Ovary (tissue), 3 donors: ENCODE measurements around the gene PPFIBP2.
"Not testable (repeated sequence)": the region's sequence is repeated elsewhere in the genome, so short reads cannot be mapped to it uniquely, and the experiment has no call there.

Source experiments
- POLR2A ChIP-seq: fragments of 450-650 bp; IDR thresholded peaks from one replicate; pipeline ENCODE4 v1.6.1; 2017; ENCODE audit warnings: antibody characterized with exemption, mild to moderate bottlenecking, moderate library complexity
- TF ChIP-seq, protein P1 (sequence below), 3 donors: fragments of 450-650 bp in 2 of 3; fragments of 200-600 bp in 1 of 3; IDR thresholded peaks; one replicate each; pipeline versions ENCODE4 v1.5.1 to v1.8.0; 2016 to 2022; ENCODE audit warnings: antibody characterized with exemption in 3 of 3, mild to moderate bottlenecking in 1 of 3
- donor health status: DM: no; HTN: no; CAD: no.

GRCh38 chr11:7517743-7518142 is 3.9 kb downstream of the PPFIBP2 start:
- TF ChIP-seq, protein P1, sequence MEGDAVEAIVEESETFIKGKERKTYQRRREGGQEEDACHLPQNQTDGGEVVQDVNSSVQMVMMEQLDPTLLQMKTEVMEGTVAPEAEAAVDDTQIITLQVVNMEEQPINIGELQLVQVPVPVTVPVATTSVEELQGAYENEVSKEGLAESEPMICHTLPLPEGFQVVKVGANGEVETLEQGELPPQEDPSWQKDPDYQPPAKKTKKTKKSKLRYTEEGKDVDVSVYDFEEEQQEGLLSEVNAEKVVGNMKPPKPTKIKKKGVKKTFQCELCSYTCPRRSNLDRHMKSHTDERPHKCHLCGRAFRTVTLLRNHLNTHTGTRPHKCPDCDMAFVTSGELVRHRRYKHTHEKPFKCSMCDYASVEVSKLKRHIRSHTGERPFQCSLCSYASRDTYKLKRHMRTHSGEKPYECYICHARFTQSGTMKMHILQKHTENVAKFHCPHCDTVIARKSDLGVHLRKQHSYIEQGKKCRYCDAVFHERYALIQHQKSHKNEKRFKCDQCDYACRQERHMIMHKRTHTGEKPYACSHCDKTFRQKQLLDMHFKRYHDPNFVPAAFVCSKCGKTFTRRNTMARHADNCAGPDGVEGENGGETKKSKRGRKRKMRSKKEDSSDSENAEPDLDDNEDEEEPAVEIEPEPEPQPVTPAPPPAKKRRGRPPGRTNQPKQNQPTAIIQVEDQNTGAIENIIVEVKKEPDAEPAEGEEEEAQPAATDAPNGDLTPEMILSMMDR (IDR thresholded peaks at IDR 0.05) = not testable (repeated sequence)
- not testable (repeated sequence) for TF ChIP-seq POLR2A
